ENCODE results near the gene XRCC1.

DNA sequence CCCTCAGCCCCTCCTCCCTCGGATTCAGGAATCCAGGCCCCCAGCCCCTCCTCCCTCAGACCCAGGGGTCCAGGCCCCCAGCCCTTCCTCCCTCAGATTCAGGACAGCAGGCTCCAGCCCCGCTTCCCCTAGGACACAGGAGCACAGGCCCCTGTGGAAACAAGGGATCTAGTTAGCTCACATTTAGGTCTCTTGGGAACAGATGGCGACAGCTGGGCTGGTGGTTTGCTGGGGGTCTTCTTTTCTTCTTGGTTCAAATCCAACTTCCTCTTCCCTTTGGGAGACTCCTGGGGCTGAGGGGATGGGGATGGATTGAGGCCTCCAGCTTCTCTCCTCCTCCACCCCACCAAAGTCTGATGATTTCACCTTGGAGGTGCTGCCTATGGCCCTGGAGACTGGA lies 22.7 kb downstream of the XRCC1 start:
- TF ChIP-seq, protein P1, sequence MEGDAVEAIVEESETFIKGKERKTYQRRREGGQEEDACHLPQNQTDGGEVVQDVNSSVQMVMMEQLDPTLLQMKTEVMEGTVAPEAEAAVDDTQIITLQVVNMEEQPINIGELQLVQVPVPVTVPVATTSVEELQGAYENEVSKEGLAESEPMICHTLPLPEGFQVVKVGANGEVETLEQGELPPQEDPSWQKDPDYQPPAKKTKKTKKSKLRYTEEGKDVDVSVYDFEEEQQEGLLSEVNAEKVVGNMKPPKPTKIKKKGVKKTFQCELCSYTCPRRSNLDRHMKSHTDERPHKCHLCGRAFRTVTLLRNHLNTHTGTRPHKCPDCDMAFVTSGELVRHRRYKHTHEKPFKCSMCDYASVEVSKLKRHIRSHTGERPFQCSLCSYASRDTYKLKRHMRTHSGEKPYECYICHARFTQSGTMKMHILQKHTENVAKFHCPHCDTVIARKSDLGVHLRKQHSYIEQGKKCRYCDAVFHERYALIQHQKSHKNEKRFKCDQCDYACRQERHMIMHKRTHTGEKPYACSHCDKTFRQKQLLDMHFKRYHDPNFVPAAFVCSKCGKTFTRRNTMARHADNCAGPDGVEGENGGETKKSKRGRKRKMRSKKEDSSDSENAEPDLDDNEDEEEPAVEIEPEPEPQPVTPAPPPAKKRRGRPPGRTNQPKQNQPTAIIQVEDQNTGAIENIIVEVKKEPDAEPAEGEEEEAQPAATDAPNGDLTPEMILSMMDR (IDR thresholded peaks at IDR 0.05; ENCODE audit: insufficient read depth, low read length): no peak
- TF ChIP-seq POLR2AphosphoS5 (IDR thresholded peaks at IDR 0.05; ENCODE audit: low read depth) (no peak), REST (IDR thresholded peaks at IDR 0.05; ENCODE audit: insufficient replicate concordance, low read depth) (no peak), GABPA (IDR thresholded peaks at IDR 0.05; ENCODE audit: low read depth) (no peak)

Data from HL-60 (cell line).